CD4-positive, alpha-beta T cell treated with Interleukin-17A for 1 hour (primary cell): ENCODE measurements around the gene PDXDC1.
"Not testable (repeated sequence)": the region's sequence is repeated elsewhere in the genome, so short reads cannot be mapped to it uniquely, and the experiment has no call there.

Experiments
- DNase-seq: peaks from one replicate; pipeline ENCODE4 v3.0.0-alpha.2; 2020

The PDXDC1 gene

DNA sequence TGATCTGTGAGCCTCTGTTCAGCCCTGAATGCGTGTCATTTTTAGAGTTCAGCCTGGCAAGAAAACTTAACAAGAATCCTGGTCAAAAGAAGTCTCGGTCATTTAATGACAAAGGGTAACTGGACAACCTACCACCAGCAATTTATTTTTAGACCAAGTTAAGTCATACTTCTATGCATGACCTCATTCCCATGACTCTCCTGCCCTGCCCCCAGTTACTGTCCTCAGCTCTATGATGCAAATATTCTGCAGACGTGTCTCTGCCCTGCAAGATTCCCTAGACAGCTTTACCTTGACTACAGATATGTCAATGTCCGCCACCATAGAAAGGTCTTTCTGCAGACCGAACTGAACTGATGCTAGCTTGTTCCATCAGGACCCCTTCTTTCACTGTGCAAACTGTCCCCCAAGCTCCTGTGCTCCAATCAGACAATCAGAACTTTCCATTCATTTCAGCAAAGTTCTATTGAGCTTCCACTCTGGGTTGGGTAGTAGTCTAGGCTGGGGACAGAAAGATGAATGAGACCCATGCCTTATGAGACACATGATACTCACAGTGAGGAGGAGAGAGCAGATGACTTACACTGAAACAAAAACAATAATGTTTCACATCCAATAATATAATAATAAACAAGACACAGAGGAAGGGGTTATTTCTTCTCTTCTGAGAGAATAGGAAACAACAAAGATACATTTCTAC lies 194.3 kb downstream of the PDXDC1 start:
- not testable (repeated sequence) for DNase-seq

- not testable (repeated sequence) for DNase-seq
These were observed 205.1 kb downstream of the PDXDC1 start for GRCh38 chr16:15179909-15180308.

GRCh38 chr16:15180946-15181345 lies 206.1 kb downstream of the PDXDC1 start:
- DNase-seq = not testable (repeated sequence)

- not testable (repeated sequence) for DNase-seq
These were observed 209.2 kb downstream of the PDXDC1 start for GRCh38 chr16:15184000-15184399.
